ENCODE measurements around the gene CARD19. TPM values are rescaled to one million over a fixed set of nuclear protein-coding genes. Genes with fewer than 3 reads are reported as not detected.

CARD19 gene
- polyA plus RNA-seq, 4 donors: 19.6 to 25.8 (median 24.1) TPM

DNA sequence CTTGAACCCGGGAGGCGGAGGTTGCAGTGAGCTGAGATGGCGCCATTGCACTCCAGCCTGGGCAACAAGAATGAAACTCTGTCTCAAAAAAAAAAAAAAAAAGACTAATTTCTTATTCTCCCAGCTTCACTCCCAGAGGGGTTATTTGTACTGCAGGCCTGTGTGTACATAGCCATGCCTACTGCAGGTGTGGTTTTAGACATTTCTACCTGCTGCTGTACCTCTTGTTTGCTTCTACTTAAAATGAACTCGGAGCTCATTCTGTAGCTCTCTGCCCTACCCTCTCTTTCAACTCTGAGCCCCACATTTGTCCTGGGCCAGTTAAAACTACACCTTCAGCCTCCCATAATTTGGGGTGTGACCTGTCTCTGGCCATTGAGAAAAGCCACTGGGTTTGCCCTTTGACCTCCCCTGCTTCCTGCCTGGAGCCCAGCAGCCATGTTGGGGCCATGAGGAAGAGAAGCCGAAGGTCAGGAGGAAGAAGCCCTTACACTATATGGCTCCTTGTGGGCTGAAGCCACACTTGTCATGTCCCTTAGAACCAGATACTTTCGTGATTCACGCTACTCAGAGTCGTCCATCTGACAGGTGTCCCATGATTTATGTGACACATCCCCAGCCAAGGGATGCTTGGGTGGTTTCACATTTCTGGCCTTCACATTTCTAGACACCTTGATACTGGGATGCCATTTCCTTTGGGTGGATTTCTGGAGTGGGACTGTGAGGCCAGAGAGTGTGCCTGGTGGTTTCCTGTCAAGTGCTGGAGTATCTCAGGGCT lies 9.4 kb upstream of the CARD19 start:
- no peak for DNase-seq (ENCODE audit: low read depth in 4 of 4, low spot score in 2 of 4)

- no peak for DNase-seq (ENCODE audit: low read depth in 4 of 4, low spot score in 2 of 4)
These were observed 7.9 kb upstream of the CARD19 start for GRCh38 chr9:93087971-93088655.

DNA sequence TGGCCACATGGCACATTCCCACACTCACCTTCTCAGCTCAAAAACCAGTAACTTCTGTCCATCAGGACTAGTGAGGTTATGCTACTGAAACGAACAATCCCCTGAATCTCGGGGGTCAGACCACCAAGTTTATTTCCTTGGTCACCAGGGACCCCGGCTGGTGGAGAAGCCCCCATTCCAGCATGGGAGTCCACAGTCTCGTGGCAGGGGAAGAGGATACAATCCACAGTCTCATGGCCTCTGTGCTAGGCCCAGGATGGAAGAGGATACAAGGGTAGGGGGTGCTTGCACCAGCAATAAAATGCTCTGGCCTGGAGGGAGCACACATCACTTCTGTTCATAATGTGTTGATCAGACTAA lies 7.4 kb upstream of the CARD19 start:
- no peak for DNase-seq (ENCODE audit: low read depth in 4 of 4, low spot score in 2 of 4)

- no peak for DNase-seq (ENCODE audit: low read depth in 4 of 4, low spot score in 2 of 4)
These were observed 7.0 kb upstream of the CARD19 start for GRCh38 chr9:93089024-93089423.

DNA sequence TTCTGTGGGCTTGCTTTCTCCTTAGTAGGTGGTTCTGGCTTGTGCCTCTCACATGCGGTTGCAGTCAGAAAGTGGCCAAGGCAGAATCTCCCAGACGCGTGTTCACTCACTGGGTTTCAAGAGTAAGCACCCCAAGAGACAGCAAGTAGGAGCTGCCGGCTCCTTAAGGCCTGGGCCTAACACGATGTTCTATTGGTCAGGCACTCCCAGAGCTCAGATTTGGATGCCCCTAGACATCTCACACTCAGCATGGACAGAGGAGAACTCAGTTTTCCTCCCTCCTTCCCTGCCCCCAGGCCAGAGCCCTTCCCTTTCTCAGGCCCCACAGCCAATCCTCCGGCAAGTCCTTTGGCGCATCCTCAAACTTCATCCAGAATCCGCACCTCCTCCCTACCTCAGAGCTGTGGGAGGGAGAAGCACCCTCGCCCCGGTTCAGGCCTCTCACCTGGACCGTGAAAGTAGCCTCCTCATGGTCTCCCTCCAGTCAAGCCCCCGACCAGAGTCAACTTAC lies 6.5 kb upstream of the CARD19 start:
- DNase-seq (ENCODE audit: low read depth in 4 of 4, low spot score in 2 of 4): no peak

DNA sequence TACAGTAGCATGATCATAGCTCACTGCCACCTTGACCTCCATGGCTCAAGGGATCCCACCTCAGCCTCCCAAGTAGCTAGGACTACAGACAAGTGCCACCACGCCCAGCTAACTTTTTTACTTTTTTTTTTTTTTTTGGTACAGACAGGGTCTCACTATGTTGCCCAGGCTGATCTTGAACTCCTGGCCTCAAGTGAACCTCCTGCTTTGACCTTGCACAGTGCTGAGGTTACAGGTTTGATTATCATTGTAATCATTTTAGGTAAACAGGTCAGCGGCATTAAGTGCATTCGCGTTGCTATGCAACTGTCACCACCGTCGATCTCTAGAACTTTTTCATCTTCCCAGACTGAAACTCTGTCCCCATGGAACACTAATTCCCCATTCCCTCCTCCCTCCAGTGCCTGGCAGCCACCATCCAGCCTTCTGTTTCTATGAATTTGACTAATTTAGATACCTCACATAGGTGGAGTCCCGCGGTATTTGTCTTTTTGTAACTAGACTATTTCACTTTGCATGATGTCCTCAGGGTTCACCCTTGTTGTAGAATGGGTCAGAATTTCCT lies 5.8 kb upstream of the CARD19 start:
- DNase-seq (ENCODE audit: low read depth in 4 of 4, low spot score in 2 of 4): no peak

DNA sequence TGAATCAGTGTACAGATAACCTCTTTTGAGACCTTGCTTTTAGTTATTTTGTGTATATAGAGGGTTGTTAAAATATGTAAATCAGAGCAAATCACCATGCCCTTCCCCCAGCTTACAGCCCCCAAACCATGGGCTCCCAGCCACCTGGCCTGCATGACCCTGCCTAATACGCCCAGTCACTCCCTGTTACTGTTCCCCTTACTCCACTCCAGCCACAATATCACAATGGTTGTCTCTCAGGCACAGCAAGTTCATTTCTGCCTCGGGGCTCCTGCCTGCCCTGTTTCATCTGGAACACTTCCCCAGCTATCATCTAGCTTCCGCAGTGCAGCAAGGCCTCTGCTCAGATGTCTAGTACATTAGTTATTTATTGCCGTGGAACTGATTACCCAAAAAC lies 5.0 kb upstream of the CARD19 start:
- DNase-seq (ENCODE audit: low read depth in 4 of 4, low spot score in 2 of 4): no peak

- no peak for DNase-seq (ENCODE audit: low read depth in 4 of 4, low spot score in 2 of 4)
These were observed 4.5 kb upstream of the CARD19 start for GRCh38 chr9:93091453-93092081.

DNA sequence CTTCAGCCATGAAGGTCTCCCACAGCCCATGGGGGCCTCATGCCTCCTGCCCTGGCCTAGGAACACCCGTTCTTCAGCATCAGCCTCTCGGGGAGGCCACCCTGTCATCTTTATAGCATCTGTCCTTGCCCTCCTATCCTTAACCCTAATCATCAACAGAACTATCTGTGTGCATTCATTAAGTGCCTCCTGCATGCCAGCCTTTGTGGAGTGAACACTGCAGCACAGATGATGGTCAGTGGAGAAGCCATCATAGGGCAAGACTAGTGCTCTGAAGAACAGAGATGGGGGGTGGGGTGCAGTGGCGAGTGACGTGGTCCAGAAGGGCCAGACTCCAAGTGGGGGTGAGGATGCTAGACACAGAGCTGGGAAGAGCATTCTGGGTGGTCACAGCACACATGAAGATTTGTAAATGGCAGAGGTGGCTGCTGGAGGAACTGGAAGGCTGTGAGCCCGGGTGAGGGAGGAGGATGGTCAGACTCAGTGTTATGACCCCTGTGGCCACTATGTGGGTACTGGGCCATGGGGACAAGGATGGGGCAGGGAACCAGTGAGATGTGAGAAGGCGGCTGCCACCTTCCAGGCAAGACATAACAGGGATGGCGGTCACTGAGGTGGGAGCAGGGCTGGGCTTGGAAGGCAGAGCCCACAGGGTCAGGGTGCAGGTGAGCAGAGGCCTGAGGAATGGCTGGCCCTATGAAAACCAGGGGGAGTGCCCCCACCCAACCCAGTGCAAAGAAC lies 3.6 kb upstream of the CARD19 start:
- no peak for DNase-seq (ENCODE audit: low read depth in 4 of 4, low spot score in 2 of 4)

GRCh38 chr9:93093127-93093876 lies 2.7 kb upstream of the CARD19 start:
- peak in 1 of 4 donors; percentile 40 for DNase-seq (ENCODE audit: low read depth in 4 of 4, low spot score in 2 of 4)

GRCh38 chr9:93093877-93094657 lies 1.9 kb upstream of the CARD19 start:
- DNase-seq (ENCODE audit: low read depth in 4 of 4, low spot score in 2 of 4): no peak

GRCh38 chr9:93094658-93095204 lies 1.3 kb upstream of the CARD19 start:
- no peak for DNase-seq (ENCODE audit: low read depth in 4 of 4, low spot score in 2 of 4)

- DNase-seq (ENCODE audit: low read depth in 4 of 4, low spot score in 2 of 4): peak; percentile 86 to 98 (median 97)
These were observed 549 bp upstream of the CARD19 start for GRCh38 chr9:93095205-93096130.

- DNase-seq (ENCODE audit: low read depth in 4 of 4, low spot score in 2 of 4): no peak
These were observed 880 bp downstream of the CARD19 start for GRCh38 chr9:93096811-93097382.

DNA sequence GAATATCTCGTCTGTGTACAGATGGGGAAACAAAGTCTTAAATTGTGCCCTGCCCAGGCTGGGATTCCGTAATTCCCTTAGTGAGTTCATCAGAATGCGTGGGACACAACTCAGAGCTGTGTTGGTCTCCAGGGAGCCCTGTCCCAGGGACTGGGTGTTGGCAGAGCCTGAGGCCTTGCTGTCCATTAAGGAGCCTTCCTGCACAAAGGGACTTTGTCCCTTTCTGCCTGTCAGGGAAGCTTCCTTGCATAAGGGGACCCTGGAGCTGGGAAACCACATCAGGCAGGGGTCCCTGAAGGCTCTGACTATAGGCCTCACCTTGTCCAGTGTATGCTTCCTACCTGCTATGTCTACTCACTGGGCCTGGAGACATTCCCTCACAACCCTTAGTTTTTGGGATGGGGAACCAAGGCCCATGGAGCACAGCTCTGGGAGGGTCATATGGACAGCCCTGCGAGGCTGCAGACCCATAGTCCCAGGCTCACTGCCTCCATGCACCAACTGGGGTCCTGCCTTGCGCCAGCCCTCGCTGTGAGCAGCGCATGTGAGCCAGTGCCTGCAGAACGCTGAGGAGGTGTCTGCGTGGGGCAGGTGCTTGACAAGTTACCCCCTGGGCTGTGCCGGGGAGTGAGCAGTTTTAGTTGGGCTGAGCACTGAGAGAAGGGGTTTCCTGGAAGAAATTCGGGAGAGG lies 1.6 kb downstream of the CARD19 start:
- DNase-seq (ENCODE audit: low read depth in 4 of 4, low spot score in 2 of 4): no peak

- DNase-seq (ENCODE audit: low read depth in 4 of 4, low spot score in 2 of 4): no peak
These were observed 2.4 kb downstream of the CARD19 start for GRCh38 chr9:93098236-93098946.
